H9 (cell line): ENCODE results near the gene BLTP3A. TPM values are rescaled to one million over a fixed set of nuclear protein-coding genes. Genes with fewer than 3 reads are reported as not detected.

Experiments
- DNase-seq: peaks from one replicate; pipeline ENCODE4 v3.0.0-alpha.2; 2017
- H2AFZ ChIP-seq: one replicate; pipeline ENCODE4 v1.6.1; 2013; ENCODE audit warnings: mild to moderate bottlenecking, low read length, control low read depth, moderate library complexity
- H2AK5ac ChIP-seq: 2 replicates; pipeline ENCODE4 v1.6.1; 2013; ENCODE audit warnings: low read length, control low read depth, mixed read lengths; ENCODE audit not compliant: insufficient read length
- H2BK120ac ChIP-seq: one replicate; pipeline ENCODE4 v1.6.1; 2013; ENCODE audit warnings: low read depth, mild to moderate bottlenecking, low read length, control low read depth, inconsistent platforms; ENCODE audit not compliant: poor library complexity, severe bottlenecking
- H2BK12ac ChIP-seq: 2 replicates; pipeline ENCODE4 v1.6.1; 2013; ENCODE audit warnings: low read length, control low read depth, mixed read lengths, low read depth; ENCODE audit not compliant: insufficient read length
- H2BK15ac ChIP-seq: 2 replicates; pipeline ENCODE4 v1.6.1; 2013; ENCODE audit warnings: low read depth, low read length, control low read depth
- H2BK20ac ChIP-seq: one replicate; pipeline ENCODE4 v1.6.1; 2013; ENCODE audit warnings: low read depth, mild to moderate bottlenecking, low read length, control low read depth, inconsistent platforms; ENCODE audit not compliant: poor library complexity, severe bottlenecking
- H2BK5ac ChIP-seq: 2 replicates; pipeline ENCODE4 v1.6.1; 2013; ENCODE audit warnings: low read length, control low read depth, mixed read lengths; ENCODE audit not compliant: insufficient read length
- H3K14ac ChIP-seq: 2 replicates; pipeline ENCODE4 v1.6.1; 2013; ENCODE audit warnings: low read length, control low read depth; ENCODE audit not compliant: insufficient read depth
- H3K18ac ChIP-seq: 2 replicates; pipeline ENCODE4 v1.6.1; 2013; ENCODE audit warnings: low read depth, mild to moderate bottlenecking, mixed read lengths, low read length, control low read depth; ENCODE audit not compliant: insufficient read length
- H3K23ac ChIP-seq: 2 replicates; pipeline ENCODE4 v1.6.1; 2013; ENCODE audit warnings: low read length, control low read depth, mixed read lengths, low read depth; ENCODE audit not compliant: insufficient read length
- H3K23me2 ChIP-seq: 2 replicates; pipeline ENCODE4 v1.6.1; 2013; ENCODE audit warnings: low read depth, mild to moderate bottlenecking, mixed read lengths, low read length, control low read depth; ENCODE audit not compliant: insufficient read length, poor library complexity, severe bottlenecking
- H3K27ac ChIP-seq: 2 replicates; pipeline ENCODE4 v1.5.1; 2013; ENCODE audit warnings: low read length, control low read depth, mixed read lengths, low read depth; ENCODE audit not compliant: insufficient read length
- H3K27me3 ChIP-seq: 2 replicates; pipeline ENCODE4 v1.6.1; 2013; ENCODE audit warnings: low read length, control low read depth, inconsistent platforms; ENCODE audit not compliant: insufficient read depth
- H3K4ac ChIP-seq: 2 replicates; pipeline ENCODE4 v1.6.1; 2013; ENCODE audit warnings: low read depth, mild to moderate bottlenecking, control low read depth, inconsistent platforms, low read length, moderate library complexity
- H3K4me1 ChIP-seq: 2 replicates; pipeline ENCODE4 v1.6.1; 2013; ENCODE audit warnings: low read length, control low read depth, inconsistent platforms; ENCODE audit not compliant: insufficient read depth
- H3K4me2 ChIP-seq: 2 replicates; pipeline ENCODE4 v1.6.1; 2013; ENCODE audit warnings: low read length, control low read depth, mixed read lengths; ENCODE audit not compliant: insufficient read length, insufficient read depth
- H3K56ac ChIP-seq: 2 replicates; pipeline ENCODE4 v1.6.1; 2013; ENCODE audit warnings: low read depth, mild to moderate bottlenecking, mixed read lengths, low read length, control low read depth; ENCODE audit not compliant: insufficient read length
- H3K79me1 ChIP-seq: 2 replicates; pipeline ENCODE4 v1.6.1; 2013; ENCODE audit warnings: low read depth, mild to moderate bottlenecking, moderate library complexity, low read length, control low read depth, inconsistent platforms; ENCODE audit not compliant: insufficient read depth, poor library complexity, severe bottlenecking
- H3K79me2 ChIP-seq: 2 replicates; pipeline ENCODE4 v1.6.1; 2013; ENCODE audit warnings: low read length, control low read depth, inconsistent platforms; ENCODE audit not compliant: insufficient read depth
- H3K9ac ChIP-seq: 2 replicates; pipeline ENCODE4 v1.6.1; 2013; ENCODE audit warnings: low read length, control low read depth, mixed read lengths; ENCODE audit not compliant: insufficient read length; ENCODE audit errors: extremely low read depth
- H3K9me3 ChIP-seq: one replicate; pipeline ENCODE4 v1.6.1; 2013; ENCODE audit warnings: low read depth, low read length, inconsistent platforms; ENCODE audit not compliant: control insufficient read depth
- H3T11ph ChIP-seq: one replicate; pipeline ENCODE4 v1.6.1; 2013; ENCODE audit warnings: mild to moderate bottlenecking, low read length, control low read depth, inconsistent platforms
- H4K20me1 ChIP-seq: one replicate; pipeline ENCODE4 v1.6.1; 2013; ENCODE audit not compliant: control insufficient read depth, insufficient read length, insufficient read depth
- H4K5ac ChIP-seq: 2 replicates; pipeline ENCODE4 v1.6.1; 2013; ENCODE audit warnings: low read depth, mild to moderate bottlenecking, mixed read lengths, low read length, control low read depth; ENCODE audit not compliant: insufficient read length
- H4K8ac ChIP-seq: replicated peaks from 2 replicates; pipeline ENCODE4 v1.6.1; 2013; ENCODE audit warnings: low read length, control low read depth, mixed read lengths, low read depth; ENCODE audit not compliant: insufficient read length
- H4K91ac ChIP-seq: 2 replicates; pipeline ENCODE4 v1.6.1; 2013; ENCODE audit warnings: low read depth, mild to moderate bottlenecking, moderate library complexity, mixed read lengths, low read length, control low read depth; ENCODE audit not compliant: insufficient read length
- H3K27ac Mint-ChIP-seq, 3 experiments: 2 replicates in 2 of 3; 3 replicates in 1 of 3; pipeline ENCODE4 v1.8.0; 2020 to 2021; ENCODE audit warnings: mixed read lengths in 3 of 3, mild to moderate bottlenecking in 1 of 3, moderate library complexity in 1 of 3
- H3K27me3 Mint-ChIP-seq: 2 replicates; pipeline ENCODE4 v1.8.0; 2021; ENCODE audit warnings: low read depth, mild to moderate bottlenecking, moderate library complexity, mixed read lengths
- H3K36me3 Mint-ChIP-seq, 3 experiments: 2 replicates in 2 of 3; 3 replicates in 1 of 3; pipeline ENCODE4 v1.8.0; 2020 to 2021; ENCODE audit warnings: low read depth in 3 of 3, mixed read lengths in 3 of 3; ENCODE audit not compliant: insufficient read depth in 1 of 3
- H3K4me1 Mint-ChIP-seq, 2 experiments: 2 replicates each; pipeline ENCODE4 v1.8.0; 2020; ENCODE audit warnings: mixed read lengths in 2 of 2
- H3K4me3 Mint-ChIP-seq, 2 experiments: 2 replicates in 1 of 2; 3 replicates in 1 of 2; pipeline ENCODE4 v1.8.0; 2020 to 2021; ENCODE audit warnings: mild to moderate bottlenecking in 2 of 2, mixed read lengths in 2 of 2, moderate library complexity in 1 of 2
- H3K9me3 Mint-ChIP-seq, 2 experiments: 2 replicates in 1 of 2; 3 replicates in 1 of 2; pipeline ENCODE4 v1.8.0; 2020; ENCODE audit warnings: mild to moderate bottlenecking in 2 of 2, mixed read lengths in 2 of 2, moderate library complexity in 1 of 2
- CTCF ChIP-seq: fragments of 200-600 bp; sonication (generic); conservative IDR thresholded peaks from 3 replicates; pipeline ENCODE4 v1.8.0; 2021; ENCODE audit warnings: antibody characterized with exemption, mild to moderate bottlenecking
- WGBS: extraction: QIAGEN DNeasy Blood & Tissue Kit; methylation state at CpG from one replicate; pipeline ENCODE4 v1.1.7; 2013; ENCODE audit warnings: missing lambda C conversion rate, low lambda C conversion rate, mixed read lengths; ENCODE audit not compliant: insufficient read length; ENCODE audit errors: extremely low coverage; 5-methylcytosine and 5-hydroxymethylcytosine counted together
- long read RNA-seq: library from polyadenylated mRNA; unstranded; transcript quantifications from one replicate; pipeline ENCODE4 v2.0.0, GENCODE V29; 2020
- total RNA-seq: library from RNA; stranded (reverse); gene quantifications from 2 replicates; pipeline ENCODE4 v1.2.1, GENCODE V29; 2021

The BLTP3A gene
- total RNA-seq: 16.4 and 17.8 TPM in 2 replicates
- long read RNA-seq, full-length matches to known transcripts: 3 of 20 reads
- long read RNA-seq, partial matches to known transcripts: 6 of 20 reads
- long read RNA-seq, other reads (novel, unspliced or antisense): 11 of 20 reads

- WGBS: no CpG with 5 or more reads among the region's 99 CpGs
Measured at GRCh38 chr6:34791701-34792604, at the start of gene BLTP3A. TSS of gene BLTP3A (plus strand) at chr6:34792083. CDS start at chr6:34792251, 168 bp downstream.

More at GRCh38 chr6:34791701-34792604, at the start of gene BLTP3A:
- Histone ChIP-seq H3K14ac (peak within 1 kb of the TSS; percentile 67), H2BK15ac (no peak within 1 kb of the TSS), H3K27me3 (no peaks in the 10 kb centered on the region), H2BK5ac (no peak within 1 kb of the TSS), H3K79me2 (no peaks in the 10 kb centered on the region; the same call in 1 of the 2 replicates), H2BK12ac (peak within 1 kb of the TSS; percentile 58), H4K5ac (peak within 1 kb of the TSS; percentile 84), H3T11ph (no peak within 1 kb of the TSS), H2BK20ac (no peak within 1 kb of the TSS), H2AK5ac (no peak within 1 kb of the TSS), H3K27ac (no peak within 1 kb of the TSS), H3K9ac (peak within 1 kb of the TSS; percentile 79), H3K18ac (peak within 1 kb of the TSS; percentile 66), H4K91ac (peak within 1 kb of the TSS; percentile 77), H3K23ac (no peak within 1 kb of the TSS), H3K4me1 (no peaks in the 10 kb centered on the region), H2BK120ac (peak within 1 kb of the TSS; percentile 39), H4K8ac (no peak within 1 kb of the TSS), H3K23me2 (peaks cover 16% of the 10 kb centered on the region), H3K4me2 (peak within 1 kb of the TSS; percentile 70), H2AFZ (peak within 1 kb of the TSS; percentile 53), H3K79me1 (no peaks in the 10 kb centered on the region), H3K9me3 (no peaks in the 10 kb centered on the region), H4K20me1 (no peaks in the 10 kb centered on the region), H3K4ac (no peak within 1 kb of the TSS; the same call in 1 of the 2 replicates), H3K56ac (no peak within 1 kb of the TSS)
- H3K4me3 Mint-ChIP-seq: peak within 1 kb of the TSS; percentile 92 to 98
- H3K36me3 Mint-ChIP-seq: peaks cover 0 to 3% (median 3%) of the 10 kb centered on the region in 3 experiments; a peak in 4 of 7 replicates
- peak within 1 kb of the TSS; percentile 95 to 99 (median 96) for H3K27ac Mint-ChIP-seq
- no peak for TF ChIP-seq CTCF
- peaks cover 4 to 7% of the 10 kb centered on the region in 2 experiments; a peak in 4 of 5 replicates for H3K9me3 Mint-ChIP-seq
- no peaks in the 10 kb centered on the region for H3K27me3 Mint-ChIP-seq
- DNase-seq: peak; percentile 68
- H3K4me1 Mint-ChIP-seq: peaks cover 13 to 24% of the 10 kb centered on the region in 2 experiments
